ENCODE results near the gene OXSR1. TPM values are rescaled to one million over a fixed set of nuclear protein-coding genes. Genes with fewer than 3 reads are reported as not detected.

OXSR1 gene
- total and polyA plus RNA-seq, 4 donors: 4.3 to 24.7 (median 12.2) TPM

DNA sequence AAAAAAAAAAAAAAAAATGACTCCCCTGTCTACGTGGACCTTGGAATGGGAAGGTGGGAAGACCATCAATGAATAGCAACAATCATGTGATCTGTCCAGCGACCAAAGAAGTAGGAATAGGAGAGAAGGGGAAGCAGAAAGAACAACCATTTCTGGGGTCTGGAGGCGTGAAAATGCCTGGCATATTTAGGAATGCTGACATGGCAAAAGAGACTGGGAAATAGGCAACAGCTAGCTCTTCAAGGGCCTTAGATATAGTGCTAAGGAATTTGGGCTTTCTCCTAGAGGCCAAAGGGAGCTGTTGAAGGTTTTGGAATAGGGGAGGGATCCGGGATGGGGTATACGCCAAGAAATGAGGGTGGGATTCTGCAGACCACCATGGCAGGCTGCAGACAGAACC, 106.2 kb downstream of the OXSR1 start (continued):
- TF ChIP-seq, protein P1, sequence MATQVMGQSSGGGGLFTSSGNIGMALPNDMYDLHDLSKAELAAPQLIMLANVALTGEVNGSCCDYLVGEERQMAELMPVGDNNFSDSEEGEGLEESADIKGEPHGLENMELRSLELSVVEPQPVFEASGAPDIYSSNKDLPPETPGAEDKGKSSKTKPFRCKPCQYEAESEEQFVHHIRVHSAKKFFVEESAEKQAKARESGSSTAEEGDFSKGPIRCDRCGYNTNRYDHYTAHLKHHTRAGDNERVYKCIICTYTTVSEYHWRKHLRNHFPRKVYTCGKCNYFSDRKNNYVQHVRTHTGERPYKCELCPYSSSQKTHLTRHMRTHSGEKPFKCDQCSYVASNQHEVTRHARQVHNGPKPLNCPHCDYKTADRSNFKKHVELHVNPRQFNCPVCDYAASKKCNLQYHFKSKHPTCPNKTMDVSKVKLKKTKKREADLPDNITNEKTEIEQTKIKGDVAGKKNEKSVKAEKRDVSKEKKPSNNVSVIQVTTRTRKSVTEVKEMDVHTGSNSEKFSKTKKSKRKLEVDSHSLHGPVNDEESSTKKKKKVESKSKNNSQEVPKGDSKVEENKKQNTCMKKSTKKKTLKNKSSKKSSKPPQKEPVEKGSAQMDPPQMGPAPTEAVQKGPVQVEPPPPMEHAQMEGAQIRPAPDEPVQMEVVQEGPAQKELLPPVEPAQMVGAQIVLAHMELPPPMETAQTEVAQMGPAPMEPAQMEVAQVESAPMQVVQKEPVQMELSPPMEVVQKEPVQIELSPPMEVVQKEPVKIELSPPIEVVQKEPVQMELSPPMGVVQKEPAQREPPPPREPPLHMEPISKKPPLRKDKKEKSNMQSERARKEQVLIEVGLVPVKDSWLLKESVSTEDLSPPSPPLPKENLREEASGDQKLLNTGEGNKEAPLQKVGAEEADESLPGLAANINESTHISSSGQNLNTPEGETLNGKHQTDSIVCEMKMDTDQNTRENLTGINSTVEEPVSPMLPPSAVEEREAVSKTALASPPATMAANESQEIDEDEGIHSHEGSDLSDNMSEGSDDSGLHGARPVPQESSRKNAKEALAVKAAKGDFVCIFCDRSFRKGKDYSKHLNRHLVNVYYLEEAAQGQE (IDR thresholded peaks at IDR 0.05): no peak
- no peak for TF ChIP-seq ATF3 (IDR thresholded peaks at IDR 0.05)
- TF ChIP-seq YY1 (IDR thresholded peaks at IDR 0.05): no peak
- no peak for TF ChIP-seq TAF1 (conservative IDR thresholded peaks at IDR 0.05)
- TF ChIP-seq SP1 (IDR thresholded peaks at IDR 0.05): no peak

GRCh38 chr3:38274864-38275649, 109.7 kb downstream of the OXSR1 start:
- no peak for TF ChIP-seq HNF4G (IDR thresholded peaks at IDR 0.05)
- no peak for TF ChIP-seq MAX (IDR thresholded peaks at IDR 0.05)
- no peak for TF ChIP-seq TAF1 (conservative IDR thresholded peaks at IDR 0.05)
- TF ChIP-seq, protein P1 (IDR thresholded peaks at IDR 0.05): no peak
- no peak for TF ChIP-seq RXRA (IDR thresholded peaks at IDR 0.05)
- TF ChIP-seq YY1 (IDR thresholded peaks at IDR 0.05): no peak
- TF ChIP-seq NR2F2 (IDR thresholded peaks at IDR 0.05): no peak
- no peak for TF ChIP-seq HNF4A (conservative IDR thresholded peaks at IDR 0.05)
- no peak for TF ChIP-seq ZBTB33 (IDR thresholded peaks at IDR 0.05)
- no peak for TF ChIP-seq FOXA1 (IDR thresholded peaks at IDR 0.05)
- no peak for TF ChIP-seq GABPA (IDR thresholded peaks at IDR 0.05 in 1 of 2, conservative IDR thresholded peaks at IDR 0.05 in 1 of 2)
- TF ChIP-seq EGR1 (IDR thresholded peaks at IDR 0.05; ENCODE audit: low read depth in 2 of 2): no peak
- no peak for TF ChIP-seq JUND (IDR thresholded peaks at IDR 0.05)
- no peak for TF ChIP-seq FOXA2 (IDR thresholded peaks at IDR 0.05)
- TF ChIP-seq SP1 (IDR thresholded peaks at IDR 0.05): no peak
- TF ChIP-seq RAD21 (IDR thresholded peaks at IDR 0.05): no peak
- TF ChIP-seq ATF3 (IDR thresholded peaks at IDR 0.05): no peak
- TF ChIP-seq, protein P2, sequence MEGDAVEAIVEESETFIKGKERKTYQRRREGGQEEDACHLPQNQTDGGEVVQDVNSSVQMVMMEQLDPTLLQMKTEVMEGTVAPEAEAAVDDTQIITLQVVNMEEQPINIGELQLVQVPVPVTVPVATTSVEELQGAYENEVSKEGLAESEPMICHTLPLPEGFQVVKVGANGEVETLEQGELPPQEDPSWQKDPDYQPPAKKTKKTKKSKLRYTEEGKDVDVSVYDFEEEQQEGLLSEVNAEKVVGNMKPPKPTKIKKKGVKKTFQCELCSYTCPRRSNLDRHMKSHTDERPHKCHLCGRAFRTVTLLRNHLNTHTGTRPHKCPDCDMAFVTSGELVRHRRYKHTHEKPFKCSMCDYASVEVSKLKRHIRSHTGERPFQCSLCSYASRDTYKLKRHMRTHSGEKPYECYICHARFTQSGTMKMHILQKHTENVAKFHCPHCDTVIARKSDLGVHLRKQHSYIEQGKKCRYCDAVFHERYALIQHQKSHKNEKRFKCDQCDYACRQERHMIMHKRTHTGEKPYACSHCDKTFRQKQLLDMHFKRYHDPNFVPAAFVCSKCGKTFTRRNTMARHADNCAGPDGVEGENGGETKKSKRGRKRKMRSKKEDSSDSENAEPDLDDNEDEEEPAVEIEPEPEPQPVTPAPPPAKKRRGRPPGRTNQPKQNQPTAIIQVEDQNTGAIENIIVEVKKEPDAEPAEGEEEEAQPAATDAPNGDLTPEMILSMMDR (IDR thresholded peaks at IDR 0.05; ENCODE audit: low read depth, low read length, missing input control): no peak

More at GRCh38 chr3:38274864-38275649, 109.7 kb downstream of the OXSR1 start:
- no peaks in the 10 kb centered on the region for H3K9me3 ChIP-seq (ENCODE audit: control insufficient read depth in 4 of 4, low read length in 3 of 4)
- H3K4me1 ChIP-seq (ENCODE audit: control insufficient read depth in 4 of 4, insufficient read depth in 4 of 4, low read length in 3 of 4): no peaks in the 10 kb centered on the region
- DNase-seq (ENCODE audit: low spot score): no peak
- no peak overlapping the region for H3K9ac ChIP-seq (ENCODE audit: low read depth in 1 of 2, low read length in 2 of 2)
- H3K4me3 ChIP-seq (ENCODE audit: low read depth in 1 of 3, low read length in 3 of 3): no peak overlapping the region
- no peak overlapping the region for H3K27ac ChIP-seq (ENCODE audit: low read depth in 1 of 2, low read length in 2 of 2)
- peaks cover 0 to 2% (median 0%) of the 10 kb centered on the region in 4 donors for H3K36me3 ChIP-seq (ENCODE audit: control insufficient read depth in 4 of 4, insufficient read depth in 3 of 4, low read depth in 1 of 4, low read length in 3 of 4)
- WGBS: 93% methylated on average over 21 of the region's 21 CpGs
- H3K27me3 ChIP-seq (ENCODE audit: control insufficient read depth in 4 of 4, insufficient read depth in 4 of 4, low read length in 3 of 4): no peaks in the 10 kb centered on the region

Data from liver (tissue), 9 donors.